Panc1 (cell line): Measurements from ENCODE around the gene POMGNT1. TPM values are rescaled to one million over a fixed set of nuclear protein-coding genes. Genes with fewer than 3 reads are reported as not detected.

Source experiments
- ATAC-seq: fragments of 200-7000 bp; cut with Tn5 transposase; 2 replicates; pipeline ENCODE4 v1.9.1; 2020; ENCODE audit warnings: mild to moderate bottlenecking, moderate library complexity
- BruUV-seq: library from RNA; stranded (reverse); fragments of 400-500 nt; replicated peaks from 2 replicates; lab custom pipeline; 2021; lab: Mats Ljungman, UMichigan
- CTCF ChIA-PET: fragments of 300-600 bp; sonication (Branson Sonifier 250); formaldehyde crosslinking; loops from one replicate; lab custom pipeline; 2022; ENCODE audit warnings: antibody characterized with exemption; lab: Charles Lee
- POLR2A ChIA-PET: fragments of 300-600 bp; sonication (Branson Sonifier 250); formaldehyde crosslinking; loops from one replicate; lab custom pipeline; 2022; ENCODE audit warnings: antibody characterized with exemption; lab: Charles Lee
- DNase-seq: peaks from one replicate; pipeline ENCODE4 v3.0.0-alpha.2; 2010; ENCODE audit warnings: low read depth, low spot score
- H3K27ac ChIP-seq: 2 replicates; pipeline ENCODE4 v1.5.1; 2011; ENCODE audit warnings: mild to moderate bottlenecking, low read length, inconsistent platforms
- H3K27me3 ChIP-seq: fragments of 200-500 bp; sonication (Bioruptor generic); 2 replicates; pipeline ENCODE4 v1.6.0; 2014; ENCODE audit warnings: low read length, inconsistent platforms; ENCODE audit not compliant: control insufficient read depth, insufficient read depth
- H3K36me3 ChIP-seq: fragments of 200-500 bp; sonication (Bioruptor generic); 2 replicates; pipeline ENCODE4 v1.5.1; 2014; ENCODE audit warnings: inconsistent platforms, mild to moderate bottlenecking, low read length, moderate library complexity; ENCODE audit not compliant: control insufficient read depth, insufficient read depth
- H3K4me1 ChIP-seq: 2 replicates; pipeline ENCODE4 v1.5.1; 2011; ENCODE audit warnings: inconsistent platforms, mild to moderate bottlenecking, low read length, moderate library complexity; ENCODE audit not compliant: control insufficient read depth, insufficient read depth
- H3K4me3 ChIP-seq, 2 experiments: 2 replicates each; pipeline ENCODE4 v1.5.1; 2011 to 2012; ENCODE audit warnings: low read depth in 2 of 2, low read length in 2 of 2, mild to moderate bottlenecking in 2 of 2, inconsistent platforms in 1 of 2, moderate library complexity in 1 of 2
- H3K9me3 ChIP-seq: fragments of 200-500 bp; sonication (Bioruptor generic); 2 replicates; pipeline ENCODE4 v1.5.1; 2014; ENCODE audit warnings: low read depth, mild to moderate bottlenecking, inconsistent platforms, low read length, moderate library complexity; ENCODE audit not compliant: control insufficient read depth, insufficient read depth
- CTCF ChIP-seq: fragments of 450-650 bp; IDR thresholded peaks from 2 replicates; pipeline ENCODE4 v1.5.1; 2017; ENCODE audit warnings: mild to moderate bottlenecking
- POLR2AphosphoS5 ChIP-seq: IDR thresholded peaks from 2 replicates; pipeline ENCODE4 v1.6.1; 2012; ENCODE audit warnings: mild to moderate bottlenecking, low read depth, low read length, moderate library complexity
- REST ChIP-seq, 2 experiments: IDR thresholded peaks; 2 replicates each; pipeline ENCODE4 v1.6.1; 2011 to 2012; ENCODE audit warnings: low read depth in 2 of 2, control low read depth in 1 of 2, low read length in 1 of 2, mild to moderate bottlenecking in 1 of 2, moderate library complexity in 1 of 2; ENCODE audit not compliant: insufficient read depth in 1 of 2
- SIN3A ChIP-seq: IDR thresholded peaks from 2 replicates; pipeline ENCODE4 v1.6.1; 2012; ENCODE audit warnings: low read depth, mild to moderate bottlenecking, low read length, moderate library complexity, borderline replicate concordance; ENCODE audit not compliant: insufficient read depth
- TCF7L2 ChIP-seq: IDR thresholded peaks from 2 replicates; pipeline ENCODE4 v1.6.1; 2011; ENCODE audit warnings: mild to moderate bottlenecking, low read depth, low read length, inconsistent platforms
- in situ Hi-C: cut with HindIII; loops from 2 replicates; pipeline ENCODE4 v1.10.0; 2016; ENCODE audit warnings: low sequenced_read_pairs, low pct_unique_long_range_greater_than_20kb
- intact Hi-C: fragments of 100-400 bp; cut with micrococcal nuclease; formaldehyde crosslinking; loops from one replicate; pipeline ENCODE4 v1.10.0; 2022; ENCODE audit not compliant: unreplicated experiment
- total RNA-seq: library from RNA; stranded (reverse); gene quantifications from one replicate; pipeline ENCODE4 v1.2.1, GENCODE V29; 2021; ENCODE audit not compliant: unreplicated experiment

Gene POMGNT1
- total RNA-seq, 1 experiment from 2014 or later = 178 TPM

- POLR2A ChIA-PET = no interaction called here
- Histone ChIP-seq H3K27me3 (no peaks in the 10 kb centered on the region), H3K9me3 (no peaks in the 10 kb centered on the region), H3K36me3 (peaks cover 9% of the 10 kb centered on the region; the same call in 1 of the 2 replicates), H3K4me3 (no peak overlapping the region), H3K27ac (peak overlapping the region; percentile 97), H3K4me1 (peaks cover 21% of the 10 kb centered on the region)
- CTCF ChIA-PET = no interaction called here
- in situ Hi-C loops = no loop called here
- TF ChIP-seq TCF7L2 (no peak), SIN3A (no peak), CTCF (no peak), POLR2AphosphoS5 (no peak), REST (IDR thresholded peaks at IDR 0.05; ENCODE audit: insufficient read depth in 1 of 2, low read depth in 2 of 2, low read length in 1 of 2) (no peak)
- DNase-seq = no peak
- no TSS peak for BruUV-seq
- ATAC-seq = no peak
- intact Hi-C loops = no loop called here
Observed at GRCh38 chr1:46196609-46197008, 1.6 kb downstream of the POMGNT1 start.

GRCh38 chr1:46194641-46195193 is 3.5 kb downstream of the POMGNT1 start:
- ATAC-seq = no peak
- Histone ChIP-seq H3K27me3 (no peaks in the 10 kb centered on the region), H3K4me3 (no peak overlapping the region), H3K27ac (no peak overlapping the region), H3K4me1 (peaks cover 21% of the 10 kb centered on the region), H3K36me3 (peaks cover 9% of the 10 kb centered on the region; the same call in 1 of the 2 replicates), H3K9me3 (no peaks in the 10 kb centered on the region)
- DNase-seq = no peak
- TF ChIP-seq SIN3A = no peak
- no peak for TF ChIP-seq CTCF
- TF ChIP-seq TCF7L2 = no peak
- no peak for TF ChIP-seq POLR2AphosphoS5
- no peak for TF ChIP-seq REST (IDR thresholded peaks at IDR 0.05; ENCODE audit: insufficient read depth in 1 of 2, low read depth in 2 of 2, low read length in 1 of 2)
- in situ Hi-C loops = no loop called here
- POLR2A ChIA-PET = interaction anchor here (0.6 to 1.8 kb wide), 2 partner anchors 11 to 147 kb away, joined by 3 to 6 read pairs; no protein-coding TSS in a partner anchor
- intact Hi-C loops = no loop called here
- CTCF ChIA-PET = no interaction called here
- TSS peak; percentile 70 for BruUV-seq
